ENCODE data around the gene SORD.
"Not testable (repeated sequence)": the region's sequence is repeated elsewhere in the genome, so short reads cannot be mapped to it uniquely, and the experiment has no call there.

Gene SORD

DNA sequence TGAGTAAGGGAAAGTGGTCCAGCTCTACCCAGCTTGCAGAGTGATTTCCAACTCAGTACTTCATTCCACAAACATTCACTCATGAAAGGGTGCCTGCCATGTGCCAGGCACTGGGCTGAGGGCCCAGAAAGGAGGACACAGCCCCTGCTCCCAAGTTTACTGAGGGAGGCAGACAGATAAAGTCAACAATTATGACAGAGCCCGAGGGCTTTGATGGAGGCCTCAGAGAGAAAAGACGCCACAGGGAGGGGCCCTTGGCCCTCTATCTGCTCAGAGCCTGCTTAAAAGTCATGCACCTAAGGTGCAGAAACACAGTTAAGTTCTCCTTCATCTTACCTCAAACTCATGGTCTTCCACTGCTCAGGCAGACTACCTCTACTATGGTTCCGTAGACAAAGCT, 1.7 kb downstream of the SORD start:
- DNase-seq (ENCODE audit: low read depth) = not testable (repeated sequence)

GRCh38 chr15:45025627-45026026, 2.6 kb downstream of the SORD start:
- DNase-seq (ENCODE audit: low read depth) = not testable (repeated sequence)

DNA sequence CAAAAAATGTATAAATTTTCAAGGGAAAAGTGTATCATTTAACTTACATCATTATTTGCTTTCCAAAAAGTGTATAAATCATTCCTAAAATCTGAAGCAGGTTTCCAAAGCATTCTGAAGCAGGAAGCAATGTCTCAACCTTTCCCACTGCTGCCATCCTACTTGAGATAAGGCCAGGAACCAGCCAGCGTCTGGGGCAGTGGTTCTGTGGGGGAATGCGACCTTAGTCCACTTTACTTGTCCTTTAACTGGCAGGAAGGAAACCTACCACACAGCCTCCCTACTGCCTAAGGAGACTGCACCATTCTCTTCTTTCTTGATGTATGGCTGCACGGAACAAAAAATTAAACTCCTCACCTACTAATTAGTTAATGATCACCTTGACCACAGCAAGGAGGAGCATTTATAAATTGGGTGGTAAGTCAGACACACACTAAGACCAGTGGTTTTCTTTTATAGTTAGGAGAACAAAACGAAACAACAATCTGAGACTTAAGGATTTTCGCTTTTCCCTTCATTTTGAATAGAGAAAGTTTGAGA, 3.7 kb downstream of the SORD start:
- no peak for DNase-seq (ENCODE audit: low read depth)

DNA sequence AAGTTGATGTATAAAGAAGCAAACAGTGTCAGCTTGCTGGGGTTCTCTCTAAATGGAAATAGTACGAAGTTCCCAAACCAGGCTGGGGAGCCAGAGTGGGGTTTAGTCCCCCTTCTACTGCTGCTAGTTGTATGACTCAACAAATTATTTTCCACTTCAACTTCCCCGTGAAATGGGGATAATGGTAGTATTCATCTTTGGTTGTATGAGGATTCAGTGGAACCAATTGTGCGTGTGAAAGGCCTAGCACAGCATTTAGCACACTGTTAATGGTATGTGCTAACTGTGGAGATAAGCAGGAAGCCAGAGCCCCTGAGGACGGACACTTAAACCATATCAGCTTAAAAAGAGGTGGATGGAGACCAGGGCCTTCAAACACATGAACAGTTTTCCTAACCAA, 4.2 kb downstream of the SORD start:
- DNase-seq (ENCODE audit: low read depth) = no peak

- DNase-seq (ENCODE audit: low read depth) = no peak
Measured at GRCh38 chr15:45030743-45031142, 7.7 kb downstream of the SORD start.

GRCh38 chr15:45031522-45032028, 8.6 kb downstream of the SORD start:
- DNase-seq (ENCODE audit: low read depth) = not testable (repeated sequence)

GRCh38 chr15:45032501-45032900, 9.5 kb downstream of the SORD start:
- not testable (repeated sequence) for DNase-seq (ENCODE audit: low read depth)

DNA sequence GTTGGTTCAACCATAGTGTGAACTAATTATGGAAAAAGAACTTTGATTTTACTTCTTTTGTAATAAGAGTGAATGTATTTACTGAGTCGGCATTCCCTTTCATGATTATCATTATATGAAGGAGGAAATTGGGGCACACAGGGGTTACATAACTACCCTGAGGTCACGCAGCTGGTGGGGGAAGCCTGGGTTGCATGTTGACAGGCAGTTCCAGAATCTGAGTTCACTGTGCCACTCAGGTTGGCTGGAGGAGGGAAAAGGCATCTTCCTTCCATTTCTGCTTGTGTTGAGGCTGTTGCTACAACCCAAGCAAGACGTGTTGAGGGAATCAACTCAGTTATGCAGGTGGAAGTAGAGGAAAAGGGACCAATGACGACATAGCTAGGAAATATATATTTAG, 11.1 kb downstream of the SORD start:
- not testable (repeated sequence) for DNase-seq (ENCODE audit: low read depth)

GRCh38 chr15:45034600-45035375, 11.8 kb downstream of the SORD start:
- DNase-seq (ENCODE audit: low read depth) = not testable (repeated sequence)

DNA sequence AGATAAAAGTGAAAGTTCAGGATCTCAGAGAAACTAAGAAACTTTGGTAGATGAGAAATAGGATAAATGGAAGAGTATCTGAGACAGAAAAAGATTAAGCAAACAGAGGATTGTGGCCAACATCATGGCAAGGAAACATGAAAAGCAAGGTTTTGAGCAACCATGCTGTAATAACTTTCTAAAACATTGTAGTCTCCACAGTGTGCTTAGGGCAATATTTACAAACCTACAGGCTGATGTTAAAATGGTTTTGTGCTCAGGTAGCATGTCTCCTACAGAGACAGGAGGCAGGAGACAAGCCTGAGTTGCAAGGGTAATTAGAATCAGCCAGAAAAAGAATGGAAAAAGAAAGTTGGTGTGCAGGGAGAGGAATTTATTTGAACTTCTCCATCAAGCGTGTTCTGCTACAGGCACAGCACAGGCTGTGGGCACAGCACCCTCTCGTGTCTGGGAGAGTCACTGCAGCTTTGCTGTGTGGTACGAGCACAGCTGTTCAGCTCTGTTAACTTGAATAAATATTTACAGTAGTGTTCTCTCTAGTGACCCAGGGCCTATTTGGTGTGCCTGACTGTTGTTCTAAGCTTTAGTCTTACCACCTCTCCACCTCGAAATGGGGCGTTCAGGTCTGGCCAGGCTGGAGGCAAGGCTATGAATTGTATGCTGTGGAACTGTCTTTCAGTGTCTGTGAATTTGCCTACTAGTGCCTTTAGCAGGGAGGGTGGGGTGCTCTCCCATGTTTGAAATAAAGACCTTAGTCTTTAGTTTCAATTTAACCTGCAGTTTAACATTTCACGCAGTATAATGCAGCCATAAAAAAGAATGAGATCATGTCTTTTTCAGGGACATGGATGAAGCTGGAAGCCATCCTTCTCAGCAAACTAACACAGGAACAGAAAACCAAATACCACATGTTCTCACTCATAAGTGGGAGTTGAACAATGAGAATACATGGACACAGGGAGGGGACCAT, 14.1 kb downstream of the SORD start:
- DNase-seq (ENCODE audit: low read depth) = peak; percentile 52

- no peak for DNase-seq (ENCODE audit: low read depth)
Measured at GRCh38 chr15:45037936-45038335, 14.9 kb downstream of the SORD start.

- not testable (repeated sequence) for DNase-seq (ENCODE audit: low read depth)
Measured at GRCh38 chr15:45040396-45040795, 17.4 kb downstream of the SORD start.

DNA sequence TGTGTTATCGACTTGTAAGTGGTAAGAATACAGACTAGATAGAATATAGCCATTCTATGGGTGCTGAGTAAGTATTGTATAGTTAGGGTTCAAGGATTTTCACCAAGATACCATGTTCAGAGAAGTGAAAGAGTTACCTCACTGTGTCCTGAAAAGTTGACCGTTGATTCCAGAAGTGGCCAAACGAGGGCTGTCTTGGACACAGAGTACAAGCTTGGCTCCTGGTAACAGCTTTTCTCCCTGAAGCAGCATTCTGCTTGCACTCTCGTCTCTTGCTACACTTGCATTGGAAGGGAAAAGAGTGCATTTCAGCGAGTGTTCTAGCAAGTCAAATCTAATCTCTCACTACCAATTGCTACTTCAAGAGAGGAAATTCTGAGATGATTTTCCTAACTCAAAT, 18.5 kb downstream of the SORD start:
- not testable (repeated sequence) for DNase-seq (ENCODE audit: low read depth)

- not testable (repeated sequence) for DNase-seq (ENCODE audit: low read depth)
Measured at GRCh38 chr15:45042859-45043258, 19.9 kb downstream of the SORD start.

GRCh38 chr15:45044270-45044669, 21.3 kb downstream of the SORD start:
- DNase-seq (ENCODE audit: low read depth) = not testable (repeated sequence)

GRCh38 chr15:45048449-45048793, 25.4 kb downstream of the SORD start:
- not testable (repeated sequence) for DNase-seq (ENCODE audit: low read depth)

GRCh38 chr15:45048794-45049631, 26.0 kb downstream of the SORD start:
- DNase-seq (ENCODE audit: low read depth) = no peak

- no peak for DNase-seq (ENCODE audit: low read depth)
Measured at GRCh38 chr15:45050587-45050986, 27.6 kb downstream of the SORD start.

GRCh38 chr15:45052676-45053075, 29.7 kb downstream of the SORD start:
- DNase-seq (ENCODE audit: low read depth) = not testable (repeated sequence)

GRCh38 chr15:45058690-45059675, 36.0 kb downstream of the SORD start:
- DNase-seq (ENCODE audit: low read depth) = not testable (repeated sequence)

Measured in fibroblast of the conjunctiva (primary cell).